LHCN-M2 (cell line): ENCODE results near the gene PCSK6. TPM values are rescaled to one million over a fixed set of nuclear protein-coding genes. Genes with fewer than 3 reads are reported as not detected.
"Not testable (repeated sequence)": the region's sequence is repeated elsewhere in the genome, so short reads cannot be mapped to it uniquely, and the experiment has no call there.

ENCODE experiments used
- DNase-seq: peaks from one replicate; pipeline ENCODE4 v3.0.0-alpha.2; 2012; ENCODE audit warnings: low read depth
- total RNA-seq: library from RNA; depleted of rRNA; stranded (reverse); fragments of >200 nt; gene quantifications from 2 replicates; pipeline ENCODE4 v1.2.3, GENCODE V29; 2014

PCSK6 gene
- total RNA-seq, 1 experiment from 2014 or later = 0.52 TPM

DNA sequence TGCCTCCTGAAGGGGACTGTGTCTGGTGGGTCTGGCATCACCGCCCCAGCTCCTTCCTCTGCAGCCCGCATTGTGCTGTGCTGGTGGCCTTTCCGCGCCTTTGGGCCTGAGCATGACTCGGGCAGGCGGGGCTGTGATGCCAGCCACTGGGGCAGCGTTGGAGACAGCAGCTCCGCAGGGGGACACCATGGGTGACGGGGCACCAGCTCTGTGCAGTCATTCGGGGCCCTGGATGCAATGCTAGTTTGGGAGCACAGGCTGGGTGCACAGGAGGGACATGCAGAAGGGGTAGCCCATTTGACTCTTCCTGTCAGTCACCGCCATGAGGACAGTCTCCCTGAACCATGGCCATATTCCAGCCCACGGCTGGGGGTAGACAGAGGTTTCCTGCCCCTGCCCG is 110.6 kb downstream of the PCSK6 start:
- no peak for DNase-seq

DNA sequence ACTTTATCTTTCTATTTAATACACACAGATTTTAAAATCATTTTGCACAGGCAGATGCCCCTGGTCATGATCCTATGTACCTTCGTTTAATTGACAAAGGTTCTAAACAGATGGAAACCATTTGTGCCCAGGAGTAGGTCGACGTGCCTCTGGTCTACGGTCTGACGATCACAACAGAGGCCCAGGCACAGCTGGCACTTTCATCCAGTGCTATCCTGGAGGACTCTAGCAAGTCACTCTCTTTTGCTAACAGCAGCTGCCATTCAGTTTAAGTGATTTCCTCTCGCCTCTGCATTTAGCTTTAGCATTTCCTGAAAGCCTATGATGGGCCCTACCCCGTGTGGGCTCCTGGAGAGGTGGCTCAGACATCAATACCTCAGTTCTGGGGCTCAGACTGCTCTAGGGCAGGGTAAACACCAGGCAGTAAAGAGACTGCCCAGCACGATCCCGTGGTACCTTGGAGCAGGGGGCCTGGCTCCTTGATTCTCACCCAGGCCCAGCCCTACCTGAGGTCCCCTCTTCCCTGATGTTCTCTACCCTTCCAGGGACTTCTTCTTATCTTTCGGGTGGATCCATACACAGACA is 111.2 kb downstream of the PCSK6 start:
- DNase-seq = no peak

DNA sequence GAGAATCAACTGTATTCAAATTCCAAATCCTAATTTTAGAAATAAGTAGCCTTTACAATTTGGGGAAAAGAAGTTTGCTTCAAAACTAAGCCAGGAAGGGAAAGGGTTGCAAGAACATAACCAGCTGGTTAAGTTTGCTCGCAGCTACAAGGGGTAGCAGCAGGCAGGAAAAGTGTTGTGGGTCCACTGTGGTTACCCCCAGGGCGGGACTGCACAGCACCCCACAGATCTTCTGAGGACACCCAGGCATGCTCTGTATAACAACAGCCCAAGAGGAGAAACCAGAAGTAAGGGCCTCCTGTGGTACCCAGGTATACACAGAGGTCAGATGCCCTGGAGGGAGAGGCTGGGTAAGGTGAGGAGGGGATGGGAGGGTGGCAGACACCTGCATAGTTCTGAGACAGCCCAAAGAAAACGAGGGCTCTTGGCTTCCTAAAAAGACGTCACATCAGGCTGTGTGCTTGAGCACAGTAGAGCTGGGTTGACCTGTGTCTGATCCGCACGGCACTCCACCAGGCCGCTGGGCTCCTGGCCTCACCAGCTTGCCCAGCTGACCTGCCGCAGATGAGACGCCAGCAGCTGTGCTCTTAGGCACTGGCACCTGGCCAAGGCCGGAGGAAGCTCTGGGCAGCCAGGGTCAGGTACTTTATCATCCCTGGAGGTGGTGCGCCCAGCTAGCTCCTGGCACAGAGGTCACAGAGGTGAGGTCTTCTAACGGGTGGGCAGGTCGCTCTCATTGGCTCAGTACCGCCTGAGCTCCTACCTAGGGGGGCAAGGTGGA is 112.7 kb downstream of the PCSK6 start:
- DNase-seq = no peak

DNA sequence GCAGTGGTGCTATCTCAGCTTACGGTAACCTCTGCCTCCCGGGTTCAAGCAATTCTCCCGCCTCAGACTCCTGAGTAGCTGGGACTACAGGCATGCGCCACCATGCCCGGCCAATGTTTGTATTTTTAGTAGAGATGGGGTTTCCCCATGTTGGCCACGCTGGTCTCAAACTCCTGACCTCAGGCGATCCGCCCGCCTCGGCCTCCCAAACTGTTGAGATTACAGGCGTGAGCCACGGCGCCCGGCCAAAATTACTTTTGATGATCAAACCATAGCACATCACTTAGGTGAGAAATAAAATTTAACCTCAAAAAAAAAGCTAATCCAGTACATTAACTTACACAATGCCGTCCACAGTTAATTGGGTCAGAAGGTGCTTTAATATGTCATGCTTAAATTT is 114.5 kb downstream of the PCSK6 start:
- DNase-seq = not testable (repeated sequence)

DNA sequence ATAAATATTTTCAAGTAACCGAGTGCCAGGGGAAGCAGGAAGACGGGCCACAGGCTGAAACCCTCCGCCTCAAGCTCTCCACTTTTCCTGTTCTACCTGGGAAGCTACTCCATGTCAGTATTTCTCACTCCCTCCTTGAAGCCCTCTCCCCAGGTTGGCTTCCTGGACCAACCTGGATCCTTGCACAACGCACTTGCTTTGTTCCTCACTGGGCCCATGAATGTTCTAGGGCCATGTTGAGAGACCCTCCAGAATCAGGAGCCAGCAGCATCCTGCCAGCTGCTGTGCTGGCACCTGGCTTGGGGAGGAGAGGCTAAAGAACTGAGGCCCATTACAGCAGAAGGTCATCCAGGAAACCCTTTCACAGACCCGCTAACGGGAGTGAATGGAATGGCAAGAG is 115.2 kb downstream of the PCSK6 start:
- no peak for DNase-seq

DNA sequence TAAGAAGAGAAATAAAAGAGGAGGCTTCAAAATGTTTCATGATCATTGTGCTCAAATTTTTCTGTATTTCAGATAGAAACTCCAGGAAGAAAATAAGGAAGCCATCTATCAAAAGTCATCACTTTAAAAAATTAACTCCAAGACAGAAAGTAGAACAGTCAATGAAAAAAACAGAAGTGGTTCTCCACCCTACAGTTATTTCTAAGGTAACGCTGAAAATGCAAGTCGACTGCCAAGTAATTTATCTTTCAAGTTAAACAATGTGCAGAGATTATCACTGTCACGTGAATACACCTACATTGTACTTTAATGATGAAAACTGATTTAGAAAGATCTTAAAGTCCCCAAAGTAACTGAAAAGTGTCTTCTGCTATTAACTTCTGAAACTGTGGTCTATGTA is 115.9 kb downstream of the PCSK6 start:
- DNase-seq = no peak

DNA sequence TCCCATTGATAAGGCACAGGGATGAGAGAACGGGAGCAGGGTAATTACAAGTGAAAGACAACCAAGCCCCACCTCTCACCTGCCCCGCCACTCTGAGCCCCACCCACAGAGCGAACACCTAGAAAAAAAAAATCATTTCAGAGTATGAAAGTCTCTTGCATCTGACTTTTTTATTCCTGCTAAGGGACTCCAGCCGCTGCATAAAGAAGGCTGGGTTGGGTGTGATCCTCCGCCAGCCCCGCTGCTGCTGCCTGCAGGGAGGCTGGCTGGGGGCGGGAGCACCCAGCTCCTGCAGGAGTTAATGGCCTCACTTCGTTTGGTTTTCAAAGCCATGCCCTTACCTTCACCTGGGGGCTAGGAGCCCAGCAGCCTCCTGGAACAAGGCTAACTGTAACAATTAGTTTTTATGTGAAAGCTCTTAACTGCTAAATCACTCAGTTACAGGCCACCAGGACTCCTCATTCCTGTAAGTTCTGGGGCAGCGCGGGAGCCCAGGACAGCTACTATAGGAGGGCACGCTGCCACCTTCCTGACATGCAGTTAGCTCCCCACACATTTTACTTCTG is 116.5 kb downstream of the PCSK6 start:
- DNase-seq = no peak

DNA sequence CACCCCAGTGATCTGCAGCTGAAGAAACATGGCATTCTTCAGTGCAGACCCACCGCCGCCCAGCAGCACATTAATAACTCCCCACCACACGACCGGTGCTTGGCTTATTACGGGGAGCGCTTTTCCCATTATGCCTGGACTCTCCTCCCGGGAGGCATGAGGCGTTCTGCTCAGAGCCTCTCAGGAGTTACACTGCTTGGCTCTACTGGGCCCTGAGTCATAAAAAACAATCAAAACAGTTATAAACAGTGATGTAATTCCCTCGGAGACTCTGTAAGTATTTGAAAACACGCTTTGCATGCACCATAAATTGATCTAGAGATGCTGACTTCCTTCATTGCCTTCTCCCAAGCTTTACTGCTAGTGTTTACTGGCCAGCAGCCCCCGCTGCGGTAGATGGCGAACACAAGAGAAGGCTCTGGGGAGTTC is 117.3 kb downstream of the PCSK6 start:
- DNase-seq = no peak

DNA sequence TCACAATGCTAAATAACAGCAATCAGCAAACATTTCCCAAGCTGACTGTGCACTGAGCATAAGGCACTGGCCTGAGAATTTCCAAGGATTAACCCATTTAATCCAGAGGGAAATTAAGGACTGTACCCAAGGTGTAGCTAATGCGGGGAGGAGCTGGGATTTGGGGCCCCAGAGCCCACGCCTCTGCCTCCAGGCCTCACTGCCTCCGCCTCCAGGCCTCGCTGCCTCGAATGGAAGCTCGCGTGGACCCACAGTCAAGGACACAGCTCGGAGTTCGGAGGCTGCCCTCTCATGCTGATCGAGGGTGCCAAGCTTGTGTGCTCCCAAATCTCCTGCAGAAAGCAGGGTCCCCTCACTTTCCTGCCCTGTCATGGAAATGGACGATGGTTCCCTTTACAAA is 118.0 kb downstream of the PCSK6 start:
- no peak for DNase-seq

DNA sequence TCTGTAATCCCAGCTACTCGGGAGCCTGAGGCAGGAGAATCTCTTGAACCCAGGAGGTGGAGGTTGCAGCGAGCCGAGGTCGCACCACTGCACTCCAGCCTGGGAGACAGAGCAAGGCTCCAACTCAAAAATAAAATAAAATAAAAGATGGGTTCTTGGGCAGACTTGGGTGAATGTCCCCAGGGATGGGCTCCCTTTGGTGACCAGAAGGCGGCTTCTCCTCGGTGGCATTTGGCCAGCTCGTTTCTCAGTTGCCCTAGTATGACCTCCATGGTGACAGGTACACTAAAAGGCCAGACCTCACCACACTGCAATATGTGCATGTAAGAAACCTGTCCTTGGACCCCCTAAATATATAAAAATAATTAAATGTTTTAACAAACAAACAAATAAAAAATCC is 118.4 kb downstream of the PCSK6 start:
- DNase-seq = no peak

DNA sequence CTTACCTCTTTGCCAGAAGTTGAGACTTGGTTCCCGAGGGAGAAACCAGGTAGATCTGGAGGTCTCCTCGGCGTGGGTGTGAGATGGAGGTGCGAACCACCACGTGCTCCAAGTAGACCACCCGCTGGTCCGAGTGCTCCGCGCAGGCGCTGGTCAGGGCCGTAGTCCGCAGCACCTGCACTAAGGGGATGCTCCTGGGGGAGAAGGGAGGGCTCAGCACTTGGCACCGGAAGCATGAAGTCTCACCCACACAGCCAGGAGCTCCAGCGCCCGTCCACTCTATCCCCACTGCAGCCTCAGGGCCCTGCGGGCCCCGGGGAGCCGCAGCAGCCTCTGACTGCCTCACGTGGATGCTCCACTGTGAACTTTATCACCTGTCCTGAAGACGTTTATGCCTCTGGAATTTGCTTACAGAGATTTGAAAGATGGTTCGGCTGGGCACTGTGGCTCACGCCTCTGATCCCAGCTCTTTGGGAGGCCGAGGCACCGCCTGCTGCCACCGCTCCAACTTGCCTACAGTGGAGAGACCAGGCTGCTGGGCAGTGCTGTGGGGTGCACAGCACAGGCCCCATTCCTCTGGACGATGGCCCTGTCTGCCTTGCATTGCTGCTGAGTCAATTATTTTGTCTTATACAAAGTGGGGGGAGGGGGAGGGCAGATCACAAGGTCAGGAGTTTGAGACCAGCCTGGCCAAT is 119.0 kb downstream of the PCSK6 start:
- DNase-seq = no peak

DNA sequence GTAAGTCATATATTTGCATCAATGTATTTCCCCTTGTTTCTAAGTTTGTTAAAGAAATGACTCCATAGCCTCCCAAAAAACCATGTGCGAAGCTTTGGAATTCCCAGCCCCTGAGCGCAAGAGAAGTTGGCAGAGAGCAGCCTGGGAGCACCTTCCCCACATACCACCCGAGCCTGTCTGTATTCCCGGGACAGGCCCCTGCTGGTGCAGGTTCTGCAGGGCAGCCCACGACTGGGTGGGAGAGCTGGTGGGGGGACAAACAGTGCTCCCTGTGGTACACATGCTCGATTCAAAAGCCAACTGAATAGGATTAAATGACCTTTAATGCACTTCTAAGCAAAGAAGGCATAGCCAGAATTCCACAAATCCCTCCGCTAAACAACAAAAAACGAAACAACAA is 119.8 kb downstream of the PCSK6 start:
- DNase-seq = no peak

DNA sequence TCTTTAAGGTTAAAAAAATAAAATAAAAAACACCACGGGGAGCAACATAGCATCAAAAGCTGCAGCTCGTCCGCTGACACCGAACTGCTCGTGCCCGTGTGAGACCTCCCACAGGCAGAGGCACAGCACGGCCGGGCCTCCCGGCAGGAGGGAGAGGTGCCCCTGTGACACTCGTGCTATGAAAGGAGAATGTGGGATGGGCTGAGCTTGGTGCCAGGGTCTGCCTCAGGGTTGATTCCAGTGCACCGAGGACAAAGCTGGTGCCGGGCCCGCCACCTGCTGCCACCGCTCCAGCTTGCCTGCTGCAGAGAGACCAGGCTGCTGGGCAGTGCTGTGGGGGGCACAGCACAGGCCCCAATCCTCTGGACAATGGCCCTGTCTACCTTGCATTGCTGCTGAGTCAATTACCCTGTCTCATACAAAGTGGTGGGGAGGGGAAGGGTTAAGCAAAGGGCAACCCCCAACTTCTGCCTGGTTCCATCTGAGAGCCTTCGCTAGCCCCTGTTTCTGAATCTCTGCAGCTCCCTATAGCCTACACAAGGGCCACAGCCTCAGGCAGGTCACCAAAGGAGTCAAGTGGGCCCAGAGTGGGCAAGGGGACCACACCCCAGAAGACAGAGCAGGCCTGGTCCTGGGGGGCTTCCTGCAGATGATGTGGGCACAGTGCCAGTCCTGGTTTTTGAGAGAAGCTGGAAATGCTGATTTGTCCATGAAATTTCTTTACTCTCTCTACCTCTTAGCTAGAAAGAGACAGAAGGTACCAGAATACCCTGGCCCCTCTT is 120.5 kb downstream of the PCSK6 start:
- no peak for DNase-seq

DNA sequence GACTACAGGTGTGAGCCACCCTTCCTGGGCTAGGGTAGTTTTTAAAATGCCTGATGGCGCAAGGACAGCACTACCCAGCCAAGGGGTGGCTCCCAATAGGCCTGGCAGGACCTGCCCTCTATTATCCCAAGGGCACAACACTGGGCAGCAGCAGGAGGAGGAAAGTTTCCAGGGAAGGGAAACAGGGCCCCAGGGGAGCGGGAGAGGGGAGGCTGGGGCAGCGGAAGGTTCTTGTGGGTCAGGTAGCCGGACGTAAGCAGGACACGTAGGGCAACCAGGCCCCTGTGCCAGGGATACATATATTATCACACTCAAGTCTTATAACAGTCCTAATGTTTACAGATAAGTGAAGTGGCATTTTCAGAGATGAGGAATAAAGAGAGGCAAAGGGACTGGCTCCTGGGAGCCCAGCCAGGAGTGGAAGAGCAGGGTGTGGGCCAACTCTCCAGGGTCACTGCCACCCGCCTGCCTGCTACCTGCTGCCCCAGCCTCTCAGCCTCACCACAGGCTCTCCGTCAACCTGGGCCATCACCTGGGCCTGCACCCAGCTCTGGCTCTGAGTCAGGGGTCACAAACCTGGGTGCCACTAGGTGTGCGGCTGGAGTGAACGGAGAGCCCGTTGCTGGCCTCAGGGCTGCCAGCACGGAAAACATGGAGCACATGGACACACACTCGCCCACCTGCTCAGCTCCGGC is 121.3 kb downstream of the PCSK6 start:
- no peak for DNase-seq

DNA sequence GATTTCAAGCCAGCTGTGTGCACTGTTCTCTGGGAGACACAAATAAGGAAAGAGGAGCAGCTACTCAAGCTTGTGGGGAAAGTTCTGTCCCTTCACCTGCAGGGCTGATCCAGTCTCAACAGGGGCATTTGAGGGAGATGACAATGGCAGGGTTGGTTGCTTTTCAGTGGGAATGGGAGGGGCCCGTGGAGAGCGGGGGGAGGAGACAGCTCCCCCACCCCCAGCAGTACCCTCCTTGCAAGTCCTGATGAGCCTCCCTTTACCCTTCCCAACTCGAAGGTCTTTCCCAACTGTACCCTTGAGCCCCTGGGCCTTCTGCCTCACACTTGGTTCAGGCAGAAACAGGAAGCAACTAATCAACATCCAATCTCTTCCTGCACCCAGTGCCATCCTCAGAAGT is 122.7 kb downstream of the PCSK6 start:
- no peak for DNase-seq

DNA sequence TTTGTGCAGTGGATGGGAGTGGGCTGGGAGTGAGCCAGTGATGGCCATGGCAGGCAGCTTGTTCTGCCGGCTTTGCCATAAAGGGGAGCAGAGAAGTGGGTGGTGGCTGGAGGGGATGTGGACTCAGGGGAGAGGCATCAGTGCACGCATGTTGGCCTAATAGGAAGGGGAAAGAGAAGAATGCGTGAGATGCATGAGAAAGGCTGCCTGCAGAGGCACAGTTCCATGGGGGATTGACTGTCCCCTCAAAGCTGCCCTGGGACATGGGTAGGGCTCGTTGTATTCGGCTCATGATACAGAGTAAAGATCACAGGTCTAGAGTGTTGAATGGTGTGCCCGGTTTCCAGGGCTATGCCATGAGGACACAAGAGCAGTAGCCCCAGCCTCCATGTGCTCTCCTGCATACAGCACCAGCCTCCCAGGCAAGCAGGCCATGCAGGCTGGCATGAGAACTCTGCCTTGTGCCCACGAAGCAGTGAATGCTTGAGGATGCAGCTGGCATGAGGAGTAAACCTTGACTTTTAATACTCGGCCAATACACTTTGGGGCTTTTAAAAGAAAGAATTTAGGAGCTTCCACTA is 126.4 kb downstream of the PCSK6 start:
- DNase-seq = no peak

DNA sequence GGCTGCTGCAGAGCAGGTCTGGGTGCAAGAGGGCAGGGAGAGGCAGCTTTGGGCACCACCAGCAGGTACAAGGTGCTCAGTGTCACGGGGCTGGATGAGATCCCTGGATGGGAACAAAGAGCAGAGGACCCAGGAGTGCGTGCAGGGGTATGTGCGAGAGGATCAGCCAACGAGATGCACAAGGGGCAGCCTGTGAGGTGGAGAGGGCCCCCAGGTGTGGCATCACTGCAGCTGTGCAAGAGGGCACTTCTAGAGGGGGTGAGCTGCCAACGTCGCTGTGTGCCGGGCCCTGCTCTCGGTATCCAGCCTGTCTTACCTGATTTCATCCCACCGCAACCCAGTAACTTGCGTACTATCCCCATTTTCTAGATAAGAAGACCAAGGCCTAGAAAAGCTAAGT is 127.1 kb downstream of the PCSK6 start:
- no peak for DNase-seq

DNA sequence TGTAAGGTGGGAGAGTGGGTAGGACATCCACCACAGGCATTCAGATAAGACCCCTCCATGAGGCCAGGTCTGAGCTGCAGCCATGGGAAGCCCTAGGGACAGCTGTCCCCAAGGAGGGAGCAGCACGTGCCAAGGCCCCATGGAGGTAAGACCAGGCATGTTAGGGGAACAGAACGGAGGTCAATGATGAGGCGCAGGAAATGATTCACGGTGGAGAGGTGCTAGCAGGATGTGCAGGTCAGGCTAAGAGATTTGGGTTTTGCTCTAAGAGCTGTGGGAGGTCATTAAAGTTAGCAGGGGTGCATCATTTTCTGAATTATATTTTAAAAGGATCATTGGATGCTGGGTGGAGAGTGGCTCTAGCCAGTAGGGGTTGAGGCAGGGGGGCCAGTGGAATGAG is 128.1 kb downstream of the PCSK6 start:
- no peak for DNase-seq

DNA sequence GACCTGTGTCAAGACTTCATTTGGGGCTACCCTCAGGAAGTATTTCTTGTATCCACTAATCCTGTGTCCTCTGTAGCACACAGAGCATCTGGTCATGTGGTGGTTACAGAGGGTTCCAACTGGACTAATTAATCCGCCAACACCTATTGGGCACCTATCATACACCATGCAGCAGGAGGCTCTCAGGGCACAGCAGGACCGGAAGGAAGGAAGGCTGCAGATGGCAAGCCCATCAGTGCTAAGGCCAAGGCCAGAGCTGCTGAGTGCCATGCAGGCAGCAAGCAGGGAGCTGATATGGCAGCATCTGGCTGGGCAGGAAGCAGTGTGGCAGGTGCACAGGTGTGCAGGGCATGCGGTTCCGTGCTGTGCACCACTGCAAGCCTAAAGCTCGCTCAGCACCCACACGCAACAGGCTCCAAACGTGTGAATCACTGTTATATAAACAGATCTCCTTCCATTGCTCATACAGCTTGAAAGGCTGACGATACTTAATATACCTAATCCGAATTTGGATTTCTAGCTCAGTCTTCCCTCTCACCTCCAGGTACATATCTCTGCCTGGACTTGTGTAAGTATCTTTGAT is 130.1 kb downstream of the PCSK6 start:
- no peak for DNase-seq

DNA sequence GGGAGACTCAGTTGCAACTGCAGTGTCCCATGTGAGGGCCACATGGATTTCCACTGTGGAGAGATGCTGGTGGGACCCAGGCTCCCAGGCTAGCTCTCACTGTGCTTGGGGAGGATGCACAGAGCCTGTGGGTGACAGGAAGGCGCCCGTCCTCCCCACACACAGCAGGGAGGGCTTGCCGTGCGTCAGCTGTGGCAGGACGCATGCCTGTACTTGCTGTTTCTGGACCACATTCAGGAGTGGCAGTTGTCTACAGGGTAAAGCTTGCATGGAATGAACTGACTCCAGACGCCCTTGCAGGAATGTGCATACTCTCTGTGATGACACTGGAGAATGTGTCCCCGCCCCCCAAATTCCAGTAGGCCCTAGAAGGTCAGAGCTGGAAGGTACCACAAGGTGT is 130.6 kb downstream of the PCSK6 start:
- no peak for DNase-seq
